CD4-positive, alpha-beta memory T cell (primary cell): ENCODE data around the gene KRT7. TPM values are rescaled to one million over a fixed set of nuclear protein-coding genes. Genes with fewer than 3 reads are reported as not detected.
A peak's percentile ranks its signal among the peaks of the same experiment; 100 is the strongest.

Experiments
- CTCF ChIA-PET: fragments of 350-600 bp; sonication (Branson Sonifier 250); formaldehyde crosslinking; loops from one replicate; lab custom pipeline; 2021; ENCODE audit warnings: inconsistent platforms; ENCODE audit not compliant: partially characterized antibody; lab: Charles Lee
- POLR2A ChIA-PET: fragments of 350-600 bp; sonication (Branson Sonifier 250); formaldehyde crosslinking; loops from one replicate; lab custom pipeline; 2021; ENCODE audit not compliant: partially characterized antibody; lab: Charles Lee
- DNase-seq, 5 donors: peaks; one replicate each; pipeline versions ENCODE4 v3.0.0 to v3.0.0-alpha.2; 2020 to 2022; ENCODE audit warnings: mixed read lengths in 1 of 5
- H3K27ac ChIP-seq: one replicate; pipeline ENCODE4 v1.7.0; 2013; ENCODE audit warnings: low read depth, low read length
- H3K27me3 ChIP-seq: 2 replicates; pipeline ENCODE4 v1.7.0; 2013; ENCODE audit warnings: mild to moderate bottlenecking, low read length, moderate library complexity; ENCODE audit not compliant: insufficient read depth
- H3K36me3 ChIP-seq: 2 replicates; pipeline ENCODE4 v1.7.0; 2013; ENCODE audit warnings: mild to moderate bottlenecking, low read length, moderate library complexity; ENCODE audit not compliant: insufficient read depth
- H3K4me1 ChIP-seq: 2 replicates; pipeline ENCODE4 v1.7.0; 2013; ENCODE audit warnings: mild to moderate bottlenecking, low read length, moderate library complexity; ENCODE audit not compliant: insufficient read depth
- H3K4me3 ChIP-seq, 2 donors: one replicate each; pipeline ENCODE4 v1.7.0; 2013; ENCODE audit warnings: low read length in 2 of 2, mild to moderate bottlenecking in 1 of 2
- H3K9me3 ChIP-seq, 2 donors: one replicate each; pipeline ENCODE4 v1.7.0; 2013; ENCODE audit warnings: low read length in 2 of 2, control low read depth in 1 of 2; ENCODE audit not compliant: control insufficient read depth in 1 of 2
- H3K27ac Mint-ChIP-seq, 7 donors: one replicate each; pipeline ENCODE4 v1.8.0; 2020 to 2021; ENCODE audit warnings: mixed read lengths in 7 of 7, mild to moderate bottlenecking in 6 of 7, inconsistent platforms in 3 of 7, moderate library complexity in 3 of 7
- H3K27me3 Mint-ChIP-seq, 2 donors: one replicate each; pipeline ENCODE4 v1.8.0; 2020 to 2021; ENCODE audit warnings: mixed read lengths in 2 of 2
- H3K36me3 Mint-ChIP-seq, 2 donors: one replicate each; pipeline ENCODE4 v1.8.0; 2020 to 2021; ENCODE audit warnings: mixed read lengths in 2 of 2, inconsistent platforms in 1 of 2, mild to moderate bottlenecking in 1 of 2
- H3K4me1 Mint-ChIP-seq, 4 donors: one replicate each; pipeline ENCODE4 v1.8.0; 2020 to 2021; ENCODE audit warnings: mixed read lengths in 4 of 4, mild to moderate bottlenecking in 1 of 4
- H3K4me3 Mint-ChIP-seq, 8 donors: one replicate each; pipeline ENCODE4 v1.8.0; 2020 to 2021; ENCODE audit warnings: mixed read lengths in 8 of 8, mild to moderate bottlenecking in 7 of 8, moderate library complexity in 6 of 8, inconsistent platforms in 3 of 8
- H3K9me3 Mint-ChIP-seq, 8 donors: one replicate each; pipeline ENCODE4 v1.8.0; 2020 to 2021; ENCODE audit warnings: mixed read lengths in 8 of 8, mild to moderate bottlenecking in 5 of 8, inconsistent platforms in 3 of 8, moderate library complexity in 1 of 8
- intact Hi-C: fragments of 100-400 bp; cut with micrococcal nuclease; formaldehyde crosslinking; loops from one replicate; pipeline ENCODE4 v1.15.1; 2023
- polyA plus RNA-seq, 2 donors: library from polyadenylated mRNA; unstranded; fragments of 300-500 nt; fragmentation: Illumina TruSeq; gene quantifications; one replicate each; pipeline ENCODE4 v1.2.3, GENCODE V29; 2021
- total RNA-seq, 2 experiments: library from RNA; stranded (reverse); gene quantifications; one replicate each; pipeline ENCODE4 v1.2.3, GENCODE V29; 2021

KRT7 gene
- total and polyA plus RNA-seq, 4 experiments from 2014 or later: not detected

DNA sequence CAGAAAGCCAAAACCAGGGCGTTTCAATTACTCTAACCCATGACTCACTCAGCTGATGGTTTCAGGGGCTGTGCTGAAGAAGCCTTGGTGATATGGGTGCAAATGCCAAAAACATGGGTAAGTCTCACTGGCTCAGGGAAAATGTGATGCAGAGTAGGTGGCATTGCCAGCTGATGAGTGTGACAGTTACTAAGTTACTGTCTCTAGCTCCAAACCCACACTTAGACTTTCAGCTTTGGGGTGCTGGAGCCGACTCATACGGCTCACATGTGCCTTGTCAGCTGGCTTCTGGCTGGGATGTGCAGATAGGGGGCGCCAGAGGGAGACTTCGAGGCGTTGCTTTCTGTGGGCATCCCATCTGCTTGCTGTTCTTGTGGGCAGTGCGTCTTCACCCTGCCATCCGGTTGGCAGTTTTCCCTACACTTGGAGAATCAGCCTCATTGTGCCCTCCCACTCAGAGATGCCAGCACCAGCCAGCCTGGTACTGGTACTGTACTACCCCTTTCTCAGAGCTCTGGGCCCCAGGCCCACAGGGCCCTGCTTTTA is 11.1 kb upstream of the KRT7 start:
- Mint-ChIP-seq H3K27ac (no peak overlapping the region), H3K27me3 (peaks cover 16 to 41% of the 10 kb centered on the region in 2 donors), H3K9me3 (no peaks in the 10 kb centered on the region), H3K4me3 (no peak overlapping the region), H3K4me1 (peaks cover 0 to 2% (median 0%) of the 10 kb centered on the region in 4 donors), H3K36me3 (no peaks in the 10 kb centered on the region)
- intact Hi-C loops: no loop called here
- H3K4me3 ChIP-seq: no peak overlapping the region
- no peaks in the 10 kb centered on the region for H3K4me1 ChIP-seq
- no peak overlapping the region for H3K27ac ChIP-seq
- no peaks in the 10 kb centered on the region for H3K9me3 ChIP-seq
- ChIA-PET CTCF (interaction anchor here (1.4 to 4.5 kb wide), 2 partner anchors 57 to 107 kb away, joined by 3 to 20 read pairs; no protein-coding TSS in a partner anchor), POLR2A (no interaction called here)
- no peaks in the 10 kb centered on the region for H3K36me3 ChIP-seq
- peak in 3 of 5 donors; percentile 13 to 58 (median 16) for DNase-seq
- peaks cover 8% of the 10 kb centered on the region for H3K27me3 ChIP-seq

- no peaks in the 10 kb centered on the region for H3K36me3 ChIP-seq
- no peak overlapping the region for H3K4me3 Mint-ChIP-seq
Measured at GRCh38 chr12:52222692-52223091, 10.4 kb upstream of the KRT7 start.

DNA sequence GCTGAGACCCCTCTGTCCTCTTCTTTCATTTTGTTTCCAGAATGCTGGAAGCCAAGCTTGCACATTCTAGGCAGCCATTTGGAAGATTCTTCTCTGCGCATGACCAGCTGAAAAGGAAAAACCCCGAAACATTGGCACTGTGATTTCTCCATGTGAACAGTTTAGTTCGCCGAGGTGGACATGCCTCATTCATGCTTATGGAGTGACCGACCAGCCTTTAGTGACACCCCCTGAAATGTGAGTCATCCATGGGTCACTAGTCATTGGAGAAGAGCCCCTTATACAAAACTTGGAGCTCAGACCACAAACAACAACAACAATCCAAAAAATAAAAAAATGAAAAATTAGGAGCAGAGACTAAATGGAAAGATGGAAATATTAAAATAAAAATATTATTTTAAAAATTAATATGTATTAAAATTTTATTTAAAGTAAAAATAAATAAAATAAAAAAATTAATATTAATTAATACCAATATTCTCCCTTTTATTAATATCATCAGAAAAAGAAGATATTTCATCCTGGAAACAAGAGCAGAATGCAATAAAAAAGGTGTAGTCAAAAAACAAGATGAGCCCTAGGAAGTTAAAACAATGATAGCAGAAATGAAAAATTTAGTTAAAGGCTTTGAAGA is 9.5 kb upstream of the KRT7 start:
- no peaks in the 10 kb centered on the region for H3K36me3 ChIP-seq
- intact Hi-C loops: no loop called here
- Mint-ChIP-seq H3K4me1 (peaks cover 0 to 2% (median 0%) of the 10 kb centered on the region in 4 donors), H3K27me3 (peaks cover 21 to 41% of the 10 kb centered on the region in 2 donors), H3K36me3 (no peaks in the 10 kb centered on the region), H3K9me3 (no peaks in the 10 kb centered on the region), H3K27ac (no peak overlapping the region), H3K4me3 (no peak overlapping the region)
- H3K4me1 ChIP-seq: no peaks in the 10 kb centered on the region
- no peaks in the 10 kb centered on the region for H3K9me3 ChIP-seq
- ChIA-PET POLR2A (no interaction called here), CTCF (interaction anchor here (4.5 kb wide), 1 partner anchor 55 kb away, joined by 20 read pairs; no protein-coding TSS in a partner anchor)
- H3K27me3 ChIP-seq: peaks cover 8% of the 10 kb centered on the region
- no peak for DNase-seq
- no peak overlapping the region for H3K27ac ChIP-seq
- no peak overlapping the region for H3K4me3 ChIP-seq

More at GRCh38 chr12:52222692-52223091, 10.4 kb upstream of the KRT7 start:
- H3K9me3 Mint-ChIP-seq: no peaks in the 10 kb centered on the region
- Histone ChIP-seq H3K4me1 (no peaks in the 10 kb centered on the region), H3K27ac (no peak overlapping the region), H3K4me3 (no peak overlapping the region), H3K27me3 (peaks cover 8% of the 10 kb centered on the region), H3K9me3 (no peaks in the 10 kb centered on the region)
- H3K27me3 Mint-ChIP-seq: peaks cover 19 to 44% of the 10 kb centered on the region in 2 donors
- DNase-seq: no peak
- POLR2A ChIA-PET: no interaction called here
- no peak overlapping the region for H3K27ac Mint-ChIP-seq
- intact Hi-C loops: no loop called here
- CTCF ChIA-PET: interaction anchor here (4.5 kb wide), 1 partner anchor 56 kb away, joined by 20 read pairs; no protein-coding TSS in a partner anchor
- H3K36me3 Mint-ChIP-seq: no peaks in the 10 kb centered on the region
- H3K4me1 Mint-ChIP-seq: peaks cover 0 to 2% (median 0%) of the 10 kb centered on the region in 4 donors

DNA sequence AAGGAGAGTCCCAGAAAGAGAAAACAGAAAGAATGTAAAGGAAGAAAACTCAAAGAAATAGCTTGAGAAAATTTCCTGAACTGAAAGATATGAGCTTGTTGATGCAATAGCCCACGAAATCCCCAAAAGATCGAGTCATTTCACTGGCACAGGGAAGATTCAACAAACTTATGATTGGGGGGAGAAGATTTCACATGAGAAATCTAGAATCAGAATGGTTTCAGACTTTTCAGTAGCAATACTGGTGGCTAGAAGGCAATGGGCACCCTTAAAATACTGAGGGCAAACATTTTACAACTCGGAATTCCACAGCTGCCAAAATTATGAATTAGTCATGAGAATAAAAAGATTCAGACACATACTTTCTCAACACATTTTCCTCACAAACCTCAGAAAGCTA is 8.9 kb upstream of the KRT7 start:
- intact Hi-C loops: no loop called here

GRCh38 chr12:52225752-52226151 is 7.3 kb upstream of the KRT7 start:
- H3K4me1 Mint-ChIP-seq: peaks cover 0 to 2% (median 0%) of the 10 kb centered on the region in 4 donors
- no peak for DNase-seq
- intact Hi-C loops: no loop called here
- CTCF ChIA-PET: interaction anchor here (4.5 kb wide), 1 partner anchor 53 kb away, joined by 20 read pairs; no protein-coding TSS in a partner anchor
- H3K4me1 ChIP-seq: no peaks in the 10 kb centered on the region
- no peaks in the 10 kb centered on the region for H3K9me3 ChIP-seq
- H3K9me3 Mint-ChIP-seq: no peaks in the 10 kb centered on the region
- no peak overlapping the region for H3K4me3 ChIP-seq
- H3K27me3 ChIP-seq: peaks cover 8% of the 10 kb centered on the region
- H3K36me3 ChIP-seq: no peaks in the 10 kb centered on the region
- POLR2A ChIA-PET: no interaction called here
- H3K27ac ChIP-seq: no peak overlapping the region
- no peak overlapping the region for H3K4me3 Mint-ChIP-seq
- H3K27me3 Mint-ChIP-seq: peaks cover 30 to 47% of the 10 kb centered on the region in 2 donors
- H3K27ac Mint-ChIP-seq: no peak overlapping the region
- no peaks in the 10 kb centered on the region for H3K36me3 Mint-ChIP-seq

More for the DNA sequence above, 8.9 kb upstream of the KRT7 start:
- Histone ChIP-seq H3K27ac (no peak overlapping the region), H3K36me3 (no peaks in the 10 kb centered on the region), H3K27me3 (peaks cover 8% of the 10 kb centered on the region), H3K9me3 (no peaks in the 10 kb centered on the region), H3K4me1 (no peaks in the 10 kb centered on the region), H3K4me3 (no peak overlapping the region)
- Mint-ChIP-seq H3K4me3 (no peak overlapping the region), H3K9me3 (no peaks in the 10 kb centered on the region), H3K4me1 (peaks cover 0 to 2% (median 0%) of the 10 kb centered on the region in 4 donors), H3K36me3 (no peaks in the 10 kb centered on the region), H3K27me3 (peaks cover 23 to 44% of the 10 kb centered on the region in 2 donors), H3K27ac (no peak overlapping the region)
- POLR2A ChIA-PET: no interaction called here
- CTCF ChIA-PET: interaction anchor here (4.5 kb wide), 1 partner anchor 55 kb away, joined by 20 read pairs; no protein-coding TSS in a partner anchor
- DNase-seq: no peak

DNA sequence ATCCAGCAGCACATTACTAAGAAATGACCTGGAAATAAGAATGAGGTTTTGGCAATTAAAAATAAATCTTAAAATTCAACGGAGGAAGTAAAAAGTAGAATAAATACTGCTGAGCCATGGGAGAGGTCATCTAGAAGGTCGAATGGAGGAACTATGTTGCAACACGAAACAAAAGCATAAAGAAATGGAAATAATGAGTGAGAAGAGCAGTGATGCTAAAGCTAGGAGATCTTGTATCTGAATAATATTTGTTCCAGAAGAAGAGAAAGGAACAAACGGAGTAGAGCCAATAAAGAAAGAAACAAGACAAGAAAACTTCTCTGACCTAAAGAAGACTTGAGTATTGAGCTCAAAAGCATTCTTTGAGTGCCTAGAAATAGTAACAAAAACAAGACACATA is 6.6 kb upstream of the KRT7 start:
- Mint-ChIP-seq H3K9me3 (no peaks in the 10 kb centered on the region), H3K27me3 (peaks cover 32 to 45% of the 10 kb centered on the region in 2 donors), H3K4me3 (no peak overlapping the region), H3K27ac (no peak overlapping the region), H3K36me3 (no peaks in the 10 kb centered on the region), H3K4me1 (peaks cover 0 to 2% (median 0%) of the 10 kb centered on the region in 4 donors)
- ChIA-PET POLR2A (no interaction called here), CTCF (no interaction called here)
- no peak for DNase-seq
- H3K4me1 ChIP-seq: no peaks in the 10 kb centered on the region
- H3K27ac ChIP-seq: no peak overlapping the region
- H3K9me3 ChIP-seq: no peaks in the 10 kb centered on the region
- no peak overlapping the region for H3K4me3 ChIP-seq
- peaks cover 5% of the 10 kb centered on the region for H3K27me3 ChIP-seq
- intact Hi-C loops: no loop called here
- no peaks in the 10 kb centered on the region for H3K36me3 ChIP-seq

GRCh38 chr12:52227606-52228166 is 5.4 kb upstream of the KRT7 start:
- H3K4me3 Mint-ChIP-seq: no peak overlapping the region
- peaks cover 11% of the 10 kb centered on the region for H3K27me3 ChIP-seq
- H3K9me3 ChIP-seq: no peaks in the 10 kb centered on the region
- H3K27ac Mint-ChIP-seq: no peak overlapping the region
- H3K4me1 Mint-ChIP-seq: peaks cover 0 to 2% (median 0%) of the 10 kb centered on the region in 4 donors
- H3K27ac ChIP-seq: no peak overlapping the region
- no peaks in the 10 kb centered on the region for H3K36me3 ChIP-seq
- POLR2A ChIA-PET: no interaction called here
- H3K27me3 Mint-ChIP-seq: peaks cover 44 to 48% of the 10 kb centered on the region in 2 donors
- H3K36me3 Mint-ChIP-seq: no peaks in the 10 kb centered on the region
- DNase-seq: no peak
- H3K4me1 ChIP-seq: no peaks in the 10 kb centered on the region
- CTCF ChIA-PET: no interaction called here
- intact Hi-C loops: no loop called here
- no peak overlapping the region for H3K4me3 ChIP-seq
- H3K9me3 Mint-ChIP-seq: no peaks in the 10 kb centered on the region
